GM19452 (cell line): ENCODE data around the gene SPG11.
"Not testable (repeated sequence)": the region's sequence is repeated elsewhere in the genome, so short reads cannot be mapped to it uniquely, and the experiment has no call there.

Source experiments
- ATAC-seq: cut with Tn5 transposase; IDR thresholded peaks from one replicate; pipeline ENCODE4 v1.9.1; 2021; ENCODE audit not compliant: unreplicated experiment

SPG11 gene

DNA sequence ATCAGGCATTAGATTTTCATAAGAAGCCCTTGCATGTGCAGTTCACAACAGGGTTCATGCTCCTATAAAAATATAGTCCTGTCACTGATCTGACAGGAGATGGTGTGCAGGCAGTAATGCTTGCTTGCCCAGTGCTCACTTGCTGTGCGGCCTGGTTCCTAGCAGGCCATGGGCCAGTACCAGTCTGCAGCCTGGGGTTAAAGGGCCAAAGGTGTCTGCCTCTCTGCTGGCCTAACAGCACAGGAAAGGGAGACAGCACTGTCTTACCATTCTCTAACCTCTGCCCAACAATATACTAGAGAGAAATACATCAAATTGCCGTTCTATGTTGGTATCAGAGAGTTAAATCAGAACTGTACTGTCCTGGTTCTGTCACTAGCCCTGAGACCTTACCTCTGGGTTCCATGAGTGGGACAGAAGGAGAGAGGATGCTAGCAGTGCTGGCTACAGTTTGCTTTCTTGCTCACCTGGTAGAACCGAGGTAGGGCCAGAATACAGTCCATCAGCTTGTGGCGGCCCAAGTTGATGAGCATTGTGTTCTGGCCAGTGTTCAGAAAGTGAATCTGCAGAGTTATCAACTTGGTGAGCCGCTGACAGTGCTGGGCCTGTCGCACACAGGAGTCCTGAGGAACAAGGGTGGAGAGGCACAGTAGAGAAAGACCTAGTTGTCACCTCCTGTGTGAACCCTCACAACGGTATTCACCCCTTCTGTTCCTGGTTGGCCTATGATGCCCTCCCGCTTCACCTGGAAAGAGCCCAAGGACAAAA, 97.9 kb downstream of the SPG11 start:
- no peak for ATAC-seq

DNA sequence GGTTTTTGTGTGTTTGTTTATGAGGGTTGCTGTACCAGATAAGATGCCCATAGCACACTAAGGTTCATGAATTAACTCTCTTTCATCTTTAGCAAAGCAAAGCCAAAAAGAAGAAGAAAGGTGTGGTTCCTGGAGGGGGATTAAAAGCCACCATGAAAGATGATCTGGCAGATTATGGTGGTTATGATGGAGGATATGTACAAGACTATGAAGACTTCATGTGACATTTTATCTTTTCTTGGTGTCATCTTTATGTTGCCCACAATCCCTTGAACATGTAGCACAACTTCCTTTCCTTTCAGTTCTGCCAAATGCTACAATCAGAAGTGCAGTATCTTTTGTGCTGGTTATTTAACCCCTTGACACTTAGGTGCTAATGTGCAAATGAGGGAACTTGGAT, 102.5 kb downstream of the SPG11 start:
- ATAC-seq, result not testable (repeated sequence)

DNA sequence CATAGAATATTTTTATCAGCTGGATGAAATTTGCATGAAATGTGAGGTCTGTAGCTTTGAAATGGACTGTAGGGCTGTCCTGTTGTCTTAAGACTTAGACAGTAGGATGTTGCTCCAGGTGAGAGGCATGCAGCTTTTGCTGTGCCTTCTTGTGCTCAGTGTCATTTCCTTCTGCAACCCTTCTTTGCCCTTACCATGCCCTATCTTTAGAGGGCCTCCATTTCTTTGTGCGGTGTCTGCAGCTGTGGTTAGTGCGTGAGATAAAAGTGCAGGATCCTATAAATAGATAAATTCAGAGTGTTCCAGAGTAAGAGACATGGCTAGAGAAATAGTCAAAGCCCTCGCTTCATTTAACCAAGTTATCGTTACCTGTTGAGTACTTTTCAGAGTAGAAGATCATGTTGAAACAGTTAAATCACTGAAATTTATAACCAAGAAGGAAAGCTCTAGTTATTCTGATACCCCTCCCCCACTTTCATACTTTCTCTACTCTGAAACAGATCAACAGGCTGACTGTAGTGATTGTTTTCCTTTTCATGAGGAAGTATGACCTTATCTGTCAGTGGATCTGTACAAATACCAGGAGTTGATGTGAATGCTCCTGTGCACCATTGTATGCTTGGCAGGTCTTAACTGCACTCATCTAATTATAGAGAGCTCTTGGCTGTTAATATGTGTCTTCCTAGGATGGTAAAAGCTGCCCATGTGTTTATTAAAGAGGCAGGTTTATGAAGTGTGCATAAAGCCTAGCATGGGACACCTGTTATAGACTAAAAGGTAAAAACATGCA, 108.3 kb downstream of the SPG11 start:
- ATAC-seq, result no peak

DNA sequence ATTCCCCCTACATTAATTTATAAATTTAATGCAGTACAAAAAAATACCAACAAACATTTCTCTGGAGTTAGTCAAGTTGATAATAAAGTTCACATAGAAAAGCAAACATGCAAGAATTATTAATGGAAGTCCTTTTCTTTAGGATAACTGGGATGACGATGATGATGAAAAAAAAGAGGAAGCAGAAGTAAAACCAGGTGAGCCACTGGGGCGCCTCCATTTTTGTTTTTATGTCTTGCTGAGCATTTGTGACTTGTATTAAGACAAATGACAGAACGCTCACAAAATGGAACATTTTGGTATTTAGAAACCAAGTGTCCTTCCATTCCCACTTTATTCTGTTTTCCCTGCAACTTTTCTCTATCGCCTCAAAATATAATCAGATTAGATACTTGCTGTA, 112.7 kb downstream of the SPG11 start:
- ATAC-seq, result no peak

- no peak for ATAC-seq
These were observed 113.2 kb downstream of the SPG11 start for GRCh38 chr15:44550256-44550655.

DNA sequence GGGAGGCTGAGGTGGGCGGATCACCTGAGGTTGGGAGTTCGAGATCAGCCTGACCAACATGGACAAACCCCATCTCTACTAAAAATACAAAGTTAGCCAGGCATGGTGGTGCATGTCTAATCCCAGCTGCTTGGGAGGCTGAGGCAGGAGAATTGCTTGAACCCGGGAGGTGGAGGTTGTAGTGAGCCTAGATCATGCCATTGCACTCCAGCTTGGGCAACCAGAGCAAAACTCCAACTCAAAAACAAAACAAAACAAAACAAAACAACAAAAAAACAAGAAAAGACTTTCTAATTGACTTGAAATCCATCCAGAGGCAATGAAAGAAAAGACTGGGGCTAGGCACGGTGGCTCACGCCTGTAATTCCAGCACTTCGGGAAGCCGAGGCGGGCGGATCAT, 114.3 kb downstream of the SPG11 start:
- not testable (repeated sequence) for ATAC-seq

- peak; percentile 78 for ATAC-seq
These were observed 117.3 kb downstream of the SPG11 start for GRCh38 chr15:44545913-44546802.

GRCh38 chr15:44544745-44545144, 118.7 kb downstream of the SPG11 start:
- ATAC-seq, result not testable (repeated sequence)

- no peak for ATAC-seq
These were observed 120.9 kb downstream of the SPG11 start for GRCh38 chr15:44542596-44542995.

- no peak for ATAC-seq
These were observed 122.0 kb downstream of the SPG11 start for GRCh38 chr15:44541282-44541958.

DNA sequence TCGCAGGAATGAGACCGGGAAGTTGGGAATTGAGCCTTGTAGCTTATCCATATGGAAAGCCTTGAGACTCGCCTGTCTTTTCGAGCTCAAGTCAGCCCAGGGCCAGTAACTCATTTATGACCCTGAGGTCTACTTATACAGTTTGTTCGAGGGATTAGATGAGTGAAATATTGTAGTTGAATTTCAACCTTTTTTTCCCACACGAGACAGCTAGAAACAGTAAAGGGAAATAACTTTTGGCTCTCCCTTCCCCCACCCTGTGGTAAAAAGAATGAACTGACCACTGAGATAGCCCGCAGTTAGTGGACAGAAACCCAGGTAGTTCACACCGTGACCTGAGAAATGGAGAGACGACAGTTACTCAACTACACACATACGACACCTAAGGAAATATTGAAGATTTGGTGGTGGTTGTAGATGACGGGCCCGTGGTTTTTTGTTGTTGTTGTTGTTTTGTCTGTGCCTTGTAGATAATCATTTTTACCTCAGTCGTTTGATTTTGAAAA, 125.7 kb downstream of the SPG11 start:
- ATAC-seq, result no peak

- ATAC-seq, result peak; percentile 80
These were observed 126.3 kb downstream of the SPG11 start, which contains the start of gene EIF3J for GRCh38 chr15:44536962-44537734. TSS of gene EIF3J (plus strand) at chr15:44537147. CDS start at chr15:44537195, 48 bp downstream.

DNA sequence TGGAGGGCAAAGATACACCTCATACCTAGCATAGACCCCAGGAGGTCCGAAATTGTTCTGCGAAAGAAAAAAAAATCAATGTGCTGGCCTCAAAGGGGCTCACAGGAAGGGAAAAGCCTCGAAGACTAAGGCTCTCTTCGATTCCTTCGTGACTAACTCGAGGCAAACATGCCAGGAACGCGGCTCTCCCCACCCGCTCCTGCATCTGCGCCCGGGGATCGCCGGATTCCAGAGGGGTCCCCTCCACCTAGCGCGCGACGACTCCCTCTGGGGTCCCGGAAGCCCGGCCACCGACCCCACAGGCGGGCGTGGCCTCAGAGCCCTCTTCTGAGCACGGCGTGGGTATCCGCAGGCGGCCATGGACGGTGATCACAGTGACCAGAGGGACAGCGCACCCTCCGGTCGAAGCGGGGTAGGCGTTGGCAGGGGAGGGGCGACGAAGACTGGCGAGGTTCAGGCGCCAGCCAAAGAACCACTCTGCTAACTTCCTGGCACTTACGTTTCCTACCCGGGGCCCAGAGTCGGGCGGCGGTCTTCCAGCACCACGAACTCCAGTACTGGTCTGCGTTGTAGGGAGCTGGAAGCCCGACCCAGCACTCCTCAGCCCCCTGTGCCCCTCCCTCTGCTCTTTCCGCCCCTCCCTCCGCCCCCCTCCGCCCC, 127.0 kb downstream of the SPG11 start:
- ATAC-seq, result peak; percentile 67

DNA sequence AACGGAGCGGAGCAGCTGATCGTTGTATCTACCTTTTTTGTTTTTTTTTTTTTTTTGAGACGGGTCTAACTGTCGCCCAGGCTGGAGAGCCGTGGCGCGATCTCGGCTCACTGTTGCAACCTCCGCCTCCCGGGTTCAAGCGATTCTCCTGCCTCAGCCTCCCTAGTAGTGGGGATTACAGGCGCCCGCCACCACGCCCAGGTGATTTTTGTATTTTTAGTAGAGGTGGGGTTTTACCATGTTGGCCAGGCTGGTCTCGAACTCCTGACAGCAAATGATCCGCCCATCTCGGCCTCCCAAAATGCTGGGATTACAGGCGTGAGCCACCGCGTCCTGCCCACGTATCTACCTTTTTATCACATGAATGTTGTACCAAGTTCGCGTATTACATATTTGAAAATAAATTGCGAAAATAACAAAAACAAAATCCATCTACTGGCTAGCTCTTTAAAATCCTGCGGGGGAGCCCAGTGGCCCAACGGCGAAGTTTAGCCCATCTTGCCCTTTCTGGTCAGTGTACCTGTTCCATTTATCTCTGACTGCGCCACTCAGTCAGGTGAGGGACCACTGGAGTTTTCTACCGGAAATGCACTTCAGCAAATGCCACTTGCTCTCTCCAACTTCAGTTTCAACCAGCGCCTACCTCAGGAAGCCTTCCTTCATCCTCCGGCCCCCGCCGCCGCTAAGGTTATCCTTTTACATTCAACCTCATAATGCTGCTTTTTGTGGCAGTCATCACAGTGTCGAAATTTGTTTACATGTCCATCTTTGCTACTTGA, 127.8 kb downstream of the SPG11 start:
- no peak for ATAC-seq

- ATAC-seq, result no peak
These were observed 128.4 kb downstream of the SPG11 start for GRCh38 chr15:44535092-44535491.

- no peak for ATAC-seq
These were observed 130.8 kb downstream of the SPG11 start for GRCh38 chr15:44532689-44533088.

GRCh38 chr15:44532275-44532674, 131.2 kb downstream of the SPG11 start:
- not testable (repeated sequence) for ATAC-seq

DNA sequence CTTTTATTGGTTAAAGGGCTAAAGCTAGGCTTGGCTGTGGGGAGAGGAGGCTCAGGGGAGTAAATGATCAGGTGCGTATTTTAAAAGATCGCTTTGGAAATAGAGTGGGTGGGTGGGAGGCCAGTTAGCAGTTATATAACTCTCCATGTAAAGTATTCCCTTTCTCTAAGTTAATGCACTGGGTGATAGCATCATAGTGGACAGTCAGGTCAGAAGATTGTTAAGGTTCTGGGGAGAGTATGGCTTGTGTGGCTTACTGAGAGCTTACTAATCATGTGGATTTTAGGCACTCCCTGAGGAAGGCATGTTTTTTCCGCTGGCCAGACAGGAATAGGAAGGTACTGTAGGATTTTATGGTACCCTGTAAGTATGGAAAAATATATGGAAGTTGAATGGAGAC, 132.8 kb downstream of the SPG11 start:
- no peak for ATAC-seq
